Measurements from ENCODE around the gene KCNK3.

GRCh38 chr2:26772064-26773001 is 79.8 kb downstream of the KCNK3 start:
- TF ChIP-seq CTCF (IDR thresholded peaks at IDR 0.05; ENCODE audit: poor library complexity, severe bottlenecking) (no peak), EZH2 (IDR thresholded peaks at IDR 0.05; ENCODE audit: borderline replicate concordance, insufficient read depth, low read length, poor library complexity, severe bottlenecking) (no peak), REST (IDR thresholded peaks at IDR 0.05; ENCODE audit: borderline replicate concordance) (no peak), POLR2AphosphoS5 (IDR thresholded peaks at IDR 0.05) (no peak), RAD21 (conservative IDR thresholded peaks at IDR 0.05) (no peak), TAF1 (IDR thresholded peaks at IDR 0.05; ENCODE audit: low read depth) (no peak), EP300 (conservative IDR thresholded peaks at IDR 0.05; ENCODE audit: poor library complexity, severe bottlenecking) (no peak)
